H1 (cell line): ENCODE results near the gene PTRH1. TPM values are rescaled to one million over a fixed set of nuclear protein-coding genes. Genes with fewer than 3 reads are reported as not detected.

Experiments
- CTCF ChIA-PET: fragments of 300-600 bp; sonication (Branson Sonifier 250); formaldehyde crosslinking; loops from one replicate; lab custom pipeline; 2021; ENCODE audit not compliant: partially characterized antibody; lab: Charles Lee
- POLR2A ChIA-PET: fragments of 300-600 bp; sonication (Branson Sonifier 250); formaldehyde crosslinking; loops from one replicate; lab custom pipeline; 2021; ENCODE audit warnings: inconsistent platforms; ENCODE audit not compliant: partially characterized antibody; lab: Charles Lee
- DNase-seq, 2 experiments: peaks; one replicate each; pipeline versions ENCODE4 v3.0.0 to v3.0.0-alpha.2; 2010 to 2022; ENCODE audit warnings: low spot score in 2 of 2, low read depth in 1 of 2, mixed read lengths in 1 of 2
- FAIRE-seq: peaks from 2 replicates; lab custom pipeline; 2011; peaks lifted over from hg19 to GRCh38; lab: Jason Lieb, UNC
- H2AFZ ChIP-seq: 2 replicates; pipeline ENCODE4 v1.8.1; 2012; ENCODE audit warnings: low read length, inconsistent platforms
- H2AK5ac ChIP-seq: 2 replicates; pipeline ENCODE4 v1.6.1; 2013; ENCODE audit warnings: low read depth, low read length
- H2BK120ac ChIP-seq: replicated peaks from 2 replicates; pipeline ENCODE3; 2013; ENCODE audit warnings: low read depth, low read length, inconsistent platforms
- H2BK12ac ChIP-seq: 2 replicates; pipeline ENCODE4 v1.6.1; 2013; ENCODE audit warnings: low read depth, low read length
- H2BK15ac ChIP-seq: 2 replicates; pipeline ENCODE4 v1.6.1; 2013; ENCODE audit warnings: low read length
- H2BK20ac ChIP-seq: 2 replicates; pipeline ENCODE4 v1.6.1; 2013; ENCODE audit warnings: low read length
- H2BK5ac ChIP-seq: 2 replicates; pipeline ENCODE4 v1.6.1; 2013; ENCODE audit warnings: low read depth, low read length
- H3K14ac ChIP-seq: 2 replicates; pipeline ENCODE4 v1.6.1; 2013; ENCODE audit warnings: inconsistent platforms; ENCODE audit not compliant: insufficient read length
- H3K18ac ChIP-seq: 2 replicates; pipeline ENCODE4 v1.6.1; 2013; ENCODE audit warnings: low read length; ENCODE audit errors: extremely low read depth
- H3K23ac ChIP-seq: 2 replicates; pipeline ENCODE4 v1.6.1; 2013; ENCODE audit warnings: inconsistent platforms; ENCODE audit not compliant: insufficient read length
- H3K23me2 ChIP-seq: 2 replicates; pipeline ENCODE4 v1.6.1; 2013; ENCODE audit warnings: low read depth, low read length
- H3K27ac ChIP-seq: 2 replicates; pipeline ENCODE4 v1.6.1; 2011; ENCODE audit warnings: low read depth, low read length, inconsistent platforms
- H3K27me3 ChIP-seq, 4 experiments: replicated peaks in 1 of 4; 1 replicate in 1 of 4; 2 replicates in 3 of 4; pipeline versions ENCODE4 v1.6.1 to v1.8.1; 2011 to 2013; ENCODE audit warnings: low read length in 3 of 4, mild to moderate bottlenecking in 3 of 4, inconsistent platforms in 2 of 4, mixed read lengths in 2 of 4, moderate library complexity in 1 of 4; ENCODE audit not compliant: control insufficient read depth in 3 of 4, insufficient read depth in 3 of 4; ENCODE audit errors: extremely low read depth in 1 of 4
- H3K36me3 ChIP-seq, 4 experiments: 2 replicates each; pipeline versions ENCODE4 v1.6.1 to v1.8.1; 2011 to 2013; ENCODE audit warnings: mild to moderate bottlenecking in 4 of 4, low read length in 3 of 4, moderate library complexity in 2 of 4, control low read depth in 1 of 4, inconsistent platforms in 1 of 4; ENCODE audit not compliant: insufficient read depth in 4 of 4, control insufficient read depth in 2 of 4
- H3K4ac ChIP-seq: replicated peaks from 2 replicates; pipeline ENCODE3; 2013; ENCODE audit warnings: low read length, low read depth, mixed read lengths, inconsistent platforms; ENCODE audit not compliant: insufficient read length
- H3K4me1 ChIP-seq, 4 experiments: replicated peaks in 1 of 4; 1 replicate in 1 of 4; 2 replicates in 3 of 4; pipeline versions ENCODE4 v1.6.1 to v1.8.1; 2011 to 2013; ENCODE audit warnings: low read length in 3 of 4, inconsistent platforms in 2 of 4, mixed read lengths in 1 of 4; ENCODE audit not compliant: insufficient read depth in 4 of 4, control insufficient read depth in 3 of 4
- H3K4me2 ChIP-seq, 2 experiments: 2 replicates each; pipeline versions ENCODE4 v1.6.1 to v1.8.1; 2011 to 2013; ENCODE audit warnings: low read depth in 2 of 2, low read length in 2 of 2, control low read depth in 1 of 2, inconsistent platforms in 1 of 2, mild to moderate bottlenecking in 1 of 2; ENCODE audit not compliant: insufficient read depth in 1 of 2
- H3K4me3 ChIP-seq, 4 experiments: fragments of 200-600, 300-600 bp in 1 of 4; sonication (generic), shearing (Covaris generic), sonication (Bioruptor Twin) in 1 of 4; 2 replicates each; pipeline versions ENCODE4 v1.5.1 to v1.8.1; 2011 to 2016; ENCODE audit warnings: low read length in 4 of 4, low read depth in 3 of 4, control low read depth in 2 of 4, inconsistent platforms in 2 of 4, mild to moderate bottlenecking in 2 of 4, mixed read lengths in 1 of 4, moderate library complexity in 1 of 4; ENCODE audit not compliant: insufficient read depth in 2 of 4; ENCODE audit errors: extremely low read depth in 1 of 4
- H3K56ac ChIP-seq: replicated peaks from 2 replicates; pipeline ENCODE3; 2013; ENCODE audit warnings: low read depth, mild to moderate bottlenecking, mixed read lengths, low read length, inconsistent platforms; ENCODE audit not compliant: insufficient read length
- H3K79me1 ChIP-seq: 2 replicates; pipeline ENCODE4 v1.6.1; 2013; ENCODE audit warnings: low read depth, low read length, control low read depth
- H3K79me2 ChIP-seq, 2 experiments: 2 replicates each; pipeline versions ENCODE4 v1.6.1 to v1.8.1; 2012 to 2013; ENCODE audit warnings: low read length in 2 of 2, mild to moderate bottlenecking in 2 of 2, inconsistent platforms in 1 of 2; ENCODE audit not compliant: insufficient read depth in 2 of 2, control insufficient read depth in 1 of 2
- H3K9ac ChIP-seq, 4 experiments: replicated peaks in 1 of 4; 1 replicate in 1 of 4; 2 replicates in 3 of 4; pipeline versions ENCODE4 v1.6.1 to v1.8.1; 2011 to 2013; ENCODE audit warnings: low read depth in 3 of 4, low read length in 3 of 4, control low read depth in 2 of 4, mild to moderate bottlenecking in 2 of 4, moderate library complexity in 2 of 4, inconsistent platforms in 1 of 4; ENCODE audit errors: extremely low read depth in 1 of 4
- H3K9me3 ChIP-seq, 2 experiments: 2 replicates each; pipeline versions ENCODE4 v1.6.1 to v1.8.1; 2012 to 2013; ENCODE audit warnings: mild to moderate bottlenecking in 2 of 2, moderate library complexity in 2 of 2, control low read depth in 1 of 2, inconsistent platforms in 1 of 2, low read depth in 1 of 2, low read length in 1 of 2, mixed read lengths in 1 of 2; ENCODE audit not compliant: insufficient read depth in 2 of 2
- H4K20me1 ChIP-seq, 2 experiments: replicated peaks in 1 of 2; 2 replicates each; pipeline versions ENCODE3 to v1.8.1; 2011 to 2013; ENCODE audit warnings: inconsistent platforms in 2 of 2, low read length in 2 of 2, mild to moderate bottlenecking in 1 of 2; ENCODE audit not compliant: insufficient read depth in 2 of 2, control insufficient read depth in 1 of 2
- H4K5ac ChIP-seq: 2 replicates; pipeline ENCODE4 v1.6.1; 2013; ENCODE audit warnings: low read length, low read depth, mixed read lengths, inconsistent platforms; ENCODE audit not compliant: insufficient read length
- H4K8ac ChIP-seq: 2 replicates; pipeline ENCODE4 v1.8.0; 2013; ENCODE audit warnings: mild to moderate bottlenecking, moderate library complexity, low read length, inconsistent platforms; ENCODE audit not compliant: insufficient read depth; ENCODE audit errors: extremely low read depth
- H4K91ac ChIP-seq: replicated peaks from 2 replicates; pipeline ENCODE3; 2013; ENCODE audit warnings: low read length, mixed read lengths, inconsistent platforms; ENCODE audit not compliant: insufficient read length
- ASH2L ChIP-seq: fragments of 200-600, 300-600 bp; sonication (generic); IDR thresholded peaks from one replicate; pipeline ENCODE4 v1.7.1; 2017; ENCODE audit warnings: low read length
- CBX8 ChIP-seq: fragments of 300-800, 300-1000 bp; sonication (generic); IDR thresholded peaks from 2 replicates; pipeline ENCODE4 v1.7.1; 2016; ENCODE audit warnings: low read depth, low read length, borderline replicate concordance
- CEBPB ChIP-seq: IDR thresholded peaks from 2 replicates; pipeline ENCODE4 v1.6.1; 2012; ENCODE audit warnings: low read depth, low read length
- CHD1 ChIP-seq: IDR thresholded peaks from 2 replicates; pipeline ENCODE4 v1.6.1; 2012; ENCODE audit warnings: low read depth, low read length, improper control_type of control experiment
- EGR1 ChIP-seq: IDR thresholded peaks from 2 replicates; pipeline ENCODE4 v1.6.1; 2011; ENCODE audit warnings: low read depth, low read length, borderline replicate concordance
- KDM4A ChIP-seq: IDR thresholded peaks from one replicate; pipeline ENCODE4 v1.7.1; 2012; ENCODE audit warnings: low read depth, mild to moderate bottlenecking, moderate library complexity, low read length, inconsistent platforms; ENCODE audit not compliant: severe bottlenecking
- NRF1 ChIP-seq: IDR thresholded peaks from 2 replicates; pipeline ENCODE4 v1.6.1; 2011; ENCODE audit warnings: mild to moderate bottlenecking, low read depth, low read length, improper control_type of control experiment
- POLR2A ChIP-seq, 2 experiments: IDR thresholded peaks; 1 replicate in 1 of 2; 2 replicates in 1 of 2; pipeline ENCODE4 v1.6.1; 2011; ENCODE audit warnings: low read depth in 2 of 2, low read length in 2 of 2, mild to moderate bottlenecking in 2 of 2; ENCODE audit errors: control extremely low read depth in 1 of 2
- POLR2AphosphoS5 ChIP-seq: IDR thresholded peaks from 2 replicates; pipeline ENCODE4 v1.6.1; 2011; ENCODE audit warnings: low read depth, low read length
- SIN3A ChIP-seq, 2 experiments: IDR thresholded peaks in 1 of 2; conservative IDR thresholded peaks in 1 of 2; 2 replicates each; pipeline ENCODE4 v1.6.1; 2011 to 2012; ENCODE audit warnings: low read length in 2 of 2, improper control_type of control experiment in 1 of 2, low read depth in 1 of 2, mild to moderate bottlenecking in 1 of 2
- SP1 ChIP-seq: IDR thresholded peaks from 2 replicates; pipeline ENCODE4 v1.6.1; 2011; ENCODE audit warnings: low read depth, low read length
- TAF1 ChIP-seq: IDR thresholded peaks from 2 replicates; pipeline ENCODE4 v1.6.1; 2011; ENCODE audit warnings: mild to moderate bottlenecking, low read depth, low read length
- TBP ChIP-seq: IDR thresholded peaks from 2 replicates; pipeline ENCODE4 v1.6.1; 2011; ENCODE audit warnings: low read depth, low read length, improper control_type of control experiment
- TEAD4 ChIP-seq: IDR thresholded peaks from 2 replicates; pipeline ENCODE4 v1.6.1; 2012; ENCODE audit warnings: low read depth, low read length, inconsistent platforms, mixed read lengths
- WGBS, 2 experiments: shearing (Covaris generic) in 1 of 2; methylation state at CpG; one replicate each; pipeline versions ENCODE4 v1.1.6 to v1.1.7; 2013 to 2015; ENCODE audit warnings: low lambda C conversion rate in 2 of 2, mixed read lengths in 2 of 2, inconsistent platforms in 1 of 2, low coverage in 1 of 2, missing lambda C conversion rate in 1 of 2; ENCODE audit not compliant: insufficient replicate concordance in 2 of 2, insufficient coverage in 1 of 2, insufficient read length in 1 of 2; ENCODE audit errors: extremely low coverage in 1 of 2, missing lambda C conversion rate in 1 of 2; 5-methylcytosine and 5-hydroxymethylcytosine counted together
- polyA plus RNA-seq, 7 experiments: library from polyadenylated mRNA; depleted of rRNA in 3 of 7; stranded (reverse) in 5 of 7; unstranded in 2 of 7; fragments of >200 nt in 5 of 7; fragments of 200-250 nt in 2 of 7; gene quantifications; 1 replicate in 5 of 7; 2 replicates in 1 of 7; 4 replicates in 1 of 7; pipeline versions ENCODE4 v1.2.1 to v1.2.3, GENCODE V29; 2011 to 2013; ENCODE audit warnings: missing spikeins in 2 of 7, mixed read lengths in 2 of 7
- total RNA-seq: library from RNA; stranded (reverse); fragmentation: NEBNext Ultra II Directional; extraction: Animal tissue kit (Norgen Biotek cat#: 25700); gene quantifications from 2 replicates; pipeline ENCODE4 v1.2.1, GENCODE V29; 2021

Gene PTRH1
- total and polyA plus RNA-seq, 2 of the 8 experiments (the other 6 are each of a cell fraction or from before 2014, with no cell fraction given): 11.1 to 19.8 TPM

GRCh38 chr9:127742435-127743088 lies 27.1 kb upstream of the PTRH1 start:
- H2AFZ ChIP-seq: no peak overlapping the region; the same call in 1 of the 2 replicates
- H3K4me2 ChIP-seq: peak overlapping the region; percentile 87 to 92
- POLR2A ChIA-PET: interaction anchor here (0.8 to 2.0 kb wide), 10 partner anchors 13 to 292 kb away, joined by 3 to 6 read pairs (median 4); partner anchors contain the start of genes CDK9, LRSAM1 and RPL12
- no peak; the same call in 1 of the 2 replicates for TF ChIP-seq TEAD4
- TF ChIP-seq SIN3A (conservative IDR thresholded peaks at IDR 0.05 in 1 of 2, IDR thresholded peaks at IDR 0.05 in 1 of 2; ENCODE audit: low read depth in 1 of 2, low read length in 2 of 2): peak; percentile 95 to 97; a peak in 3 of 4 replicates
- no peak for TF ChIP-seq CBX8
- peak; percentile 33 for TF ChIP-seq ASH2L
- TF ChIP-seq CEBPB: peak; percentile 71
- no peak for TF ChIP-seq NRF1
- TF ChIP-seq CHD1: no peak
- no peak for TF ChIP-seq EGR1
- TF ChIP-seq POLR2A (IDR thresholded peaks at IDR 0.05; ENCODE audit: control extremely low read depth in 1 of 2, low read depth in 2 of 2, low read length in 2 of 2): no peak
- TF ChIP-seq SP1: peak; percentile 65; the same call in 1 of the 2 replicates
- TF ChIP-seq POLR2AphosphoS5: peak; percentile 42; the same call in 1 of the 2 replicates
- peak; percentile 57; the same call in 1 of the 2 replicates for TF ChIP-seq TBP
- TF ChIP-seq TAF1: peak; percentile 54; the same call in 1 of the 2 replicates
- TF ChIP-seq KDM4A: no peak

More at GRCh38 chr9:127742435-127743088, 27.1 kb upstream of the PTRH1 start:
- Histone ChIP-seq H3K4me3 (peak overlapping the region; percentile 32 to 67 (median 47)), H3K9ac (no peak overlapping the region), H2BK12ac (no peak overlapping the region), H4K20me1 (peaks cover 0 to 7% of the 10 kb centered on the region in 2 experiments), H3K79me1 (no peaks in the 10 kb centered on the region), H4K91ac (no peak overlapping the region), H2BK5ac (no peak overlapping the region; the same call in 1 of the 2 replicates), H3K27ac (no peak overlapping the region; the same call in 1 of the 2 replicates), H2BK120ac (no peak overlapping the region), H3K18ac (no peak overlapping the region), H3K14ac (no peak overlapping the region), H3K56ac (no peak overlapping the region), H3K79me2 (no peaks in the 10 kb centered on the region), H3K4me1 (no peaks in the 10 kb centered on the region; a peak in 2 of 7 replicates), H3K23me2 (peaks cover 7% of the 10 kb centered on the region; the same call in 1 of the 2 replicates), H3K27me3 (no peaks in the 10 kb centered on the region), H4K8ac (no peak overlapping the region), H2AK5ac (no peak overlapping the region), H3K4ac (no peak overlapping the region), H2BK20ac (no peak overlapping the region), H4K5ac (no peak overlapping the region), H3K23ac (no peak overlapping the region), H2BK15ac (no peak overlapping the region), H3K36me3 (no peaks in the 10 kb centered on the region), H3K9me3 (no peaks in the 10 kb centered on the region)
- CTCF ChIA-PET: interaction anchor here (0.5 to 7.3 kb wide), 13 partner anchors 8 to 1440 kb away, joined by 3 to 37 read pairs (median 4); partner anchors contain the start of genes CDK9 and TOR2A
- FAIRE-seq (peak; percentile 24), DNase-seq (peak; percentile 91 to 96)
- WGBS, 2 experiments: 2% methylated on average over 33 of the region's 33 CpGs; no CpG with 5 or more reads in 1 of the 2 experiments
